SKM-1 treated with dmso at 0.1 percent for 144 hours (cell line): ENCODE measurements around the gene APBA3.
"Not testable (repeated sequence)": the region's sequence is repeated elsewhere in the genome, so short reads cannot be mapped to it uniquely, and the experiment has no call there.

ENCODE experiments used
- DNase-seq: peaks from one replicate; lab custom pipeline; 2025; ENCODE audit not compliant: unreplicated experiment; lab: John Stamatoyannopoulos, UW

The APBA3 gene

GRCh38 chr19:3771906-3772455 is 10.5 kb upstream of the APBA3 start, which contains the start of gene RAX2:
Gene RAX2 (minus strand): TSS chr19:3772228. CDS start chr19:3771742, 486 bp downstream.
- no peak for DNase-seq

- DNase-seq, result no peak
Observed at GRCh38 chr19:3771000-3771905, 9.8 kb upstream of the APBA3 start.

- no peak for DNase-seq
Observed at GRCh38 chr19:3770136-3770999, 8.9 kb upstream of the APBA3 start.

DNA sequence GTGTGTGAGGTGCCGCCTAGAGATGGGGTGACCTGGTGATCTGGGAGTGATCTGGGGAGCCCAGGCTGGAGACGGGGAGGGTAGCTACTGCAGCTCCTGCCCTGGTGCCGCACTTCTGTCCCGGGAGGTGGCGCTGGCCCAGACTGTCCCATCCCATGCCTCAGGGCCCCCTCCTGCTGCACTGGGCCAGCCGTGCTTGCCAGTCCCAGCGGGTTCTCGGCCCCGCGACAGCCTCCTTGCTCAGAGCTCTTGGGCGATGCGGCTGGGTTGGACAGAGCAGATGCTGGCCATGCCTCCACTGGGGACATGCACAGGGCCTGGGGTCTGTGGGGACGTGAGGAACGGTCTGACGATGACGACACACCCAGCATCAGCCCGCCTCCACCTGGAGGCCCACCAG is 8.0 kb upstream of the APBA3 start:
- no peak for DNase-seq

- DNase-seq, result no peak
Observed at GRCh38 chr19:3768748-3769099, 7.2 kb upstream of the APBA3 start.

DNA sequence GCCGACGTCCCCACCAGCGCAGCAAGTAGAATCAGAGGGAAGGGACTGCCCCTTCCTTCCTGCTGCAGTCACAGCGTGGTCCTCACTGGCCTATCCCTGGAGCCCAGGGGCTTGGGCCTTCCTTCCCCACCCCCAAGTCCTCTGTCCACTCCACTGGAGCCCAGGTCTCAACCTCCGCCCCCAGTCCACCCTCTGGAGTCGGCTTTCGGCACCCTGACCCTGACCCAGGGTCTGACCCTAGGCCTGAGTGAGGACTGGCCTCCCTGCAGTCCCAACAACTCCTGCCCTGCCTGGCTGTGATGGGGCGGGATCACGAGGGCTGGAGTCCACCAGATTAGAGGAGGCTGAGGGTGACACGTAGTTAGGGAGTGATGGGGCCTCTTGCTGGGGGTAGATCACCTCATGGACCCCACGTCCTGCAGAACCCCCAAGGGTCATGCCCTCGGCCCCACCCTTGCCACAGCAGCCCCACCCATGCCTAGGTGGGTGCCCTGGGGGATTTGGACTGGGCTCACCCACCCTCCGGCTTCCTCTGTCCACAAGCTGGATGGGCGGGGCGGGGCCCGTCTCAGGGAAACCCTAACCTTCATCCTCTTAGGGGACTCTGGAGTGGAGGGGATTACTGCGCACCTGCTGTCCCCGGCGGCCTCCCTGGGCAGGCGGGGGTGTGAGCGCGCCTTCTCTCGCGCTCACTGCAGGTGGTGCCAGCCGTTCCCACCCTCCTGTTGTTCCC is 6.7 kb upstream of the APBA3 start:
- DNase-seq, result no peak

- no peak for DNase-seq
Observed at GRCh38 chr19:3767050-3767449, 5.6 kb upstream of the APBA3 start.

DNA sequence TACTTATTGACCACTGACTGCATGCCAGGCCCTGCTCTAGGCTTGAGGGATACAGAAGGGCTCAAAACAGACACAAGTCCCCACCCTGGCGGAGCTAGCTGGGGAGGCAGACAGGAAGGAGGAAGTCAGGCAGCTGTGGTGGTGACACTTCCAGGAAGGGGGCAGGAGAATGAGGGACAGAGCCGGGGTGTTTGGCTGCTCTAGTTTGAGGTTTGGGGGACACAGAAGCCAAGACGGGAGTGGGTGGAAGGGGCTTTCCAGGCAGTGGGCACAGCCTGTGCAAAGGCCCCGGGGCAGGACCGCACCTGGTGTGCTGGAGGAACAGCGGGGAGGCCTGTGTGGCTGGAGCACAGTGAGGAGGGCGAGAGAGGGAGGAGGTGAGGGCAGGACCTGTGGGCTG is 5.0 kb upstream of the APBA3 start:
- no peak for DNase-seq

GRCh38 chr19:3765757-3766156 is 4.3 kb upstream of the APBA3 start:
- DNase-seq, result not testable (repeated sequence)

DNA sequence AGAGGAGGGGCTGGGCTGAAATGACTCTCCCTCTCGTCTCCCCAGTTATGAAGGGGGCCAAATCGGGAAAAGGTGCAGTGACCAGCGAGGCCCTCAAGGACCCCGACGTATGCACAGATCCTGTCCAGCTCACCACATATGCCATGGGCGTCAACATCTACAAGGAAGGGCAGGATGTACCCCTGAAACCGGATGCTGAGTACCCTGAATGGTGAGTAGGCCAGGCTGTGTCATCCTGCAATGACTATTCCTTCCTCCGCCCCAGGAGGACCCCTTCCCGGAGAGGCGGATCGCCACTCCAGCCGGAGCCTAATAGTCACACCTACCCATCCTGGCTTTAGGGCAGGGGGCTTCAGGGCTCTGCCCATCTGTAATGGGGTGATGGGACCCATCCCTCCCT is 3.6 kb upstream of the APBA3 start:
- DNase-seq, result no peak

DNA sequence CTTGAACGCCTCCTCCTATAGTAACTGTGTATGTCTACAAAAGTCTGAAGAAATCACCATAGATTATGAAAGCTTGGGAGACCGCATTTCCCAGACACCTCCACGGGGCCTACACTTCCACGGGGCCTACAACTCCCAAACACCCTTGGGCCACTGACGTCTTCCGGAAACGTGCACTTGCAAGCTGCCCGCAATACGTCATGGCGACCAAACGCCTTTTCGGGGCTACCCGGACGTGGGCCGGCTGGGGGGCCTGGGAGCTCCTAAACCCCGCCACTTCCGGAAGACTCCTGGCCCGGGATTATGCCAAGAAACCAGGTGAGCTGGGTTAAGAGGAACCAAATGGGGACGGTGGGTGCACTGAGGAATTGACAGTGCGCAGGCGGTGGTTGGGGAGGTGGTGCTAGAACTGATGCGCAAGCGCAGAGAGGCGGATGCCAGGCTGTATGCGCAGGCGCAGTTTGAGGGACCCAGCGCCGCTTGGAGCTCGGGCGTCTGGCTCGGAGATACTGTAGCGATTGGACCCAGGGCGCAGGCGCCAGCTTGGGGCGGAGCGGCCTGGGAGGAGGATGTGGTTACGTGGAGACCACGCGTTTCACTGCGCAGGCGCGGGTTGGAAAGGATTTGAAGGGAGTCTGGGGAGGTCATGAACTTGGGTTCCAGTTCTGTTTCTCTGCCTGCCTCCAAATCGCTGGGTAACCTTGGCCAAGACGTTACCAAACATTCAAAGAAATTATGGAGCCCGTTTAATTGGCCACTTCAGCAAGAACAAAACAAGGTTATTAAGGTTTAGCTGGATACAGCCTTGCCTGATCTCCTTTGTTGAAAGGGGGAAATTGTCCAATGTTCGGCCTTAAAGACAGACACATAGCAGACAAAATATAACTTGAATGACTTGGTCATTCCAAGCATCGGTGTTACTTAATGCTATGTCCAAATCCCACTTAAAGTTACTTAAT is 1.3 kb upstream of the APBA3 start, which contains the start of gene MRPL54:
Gene MRPL54, plus strand, starts transcription at position 182 of the 959 bp plus-strand sequence. Its CDS starts 19 bp downstream, at position 201.
- DNase-seq, result peak; percentile 99

DNA sequence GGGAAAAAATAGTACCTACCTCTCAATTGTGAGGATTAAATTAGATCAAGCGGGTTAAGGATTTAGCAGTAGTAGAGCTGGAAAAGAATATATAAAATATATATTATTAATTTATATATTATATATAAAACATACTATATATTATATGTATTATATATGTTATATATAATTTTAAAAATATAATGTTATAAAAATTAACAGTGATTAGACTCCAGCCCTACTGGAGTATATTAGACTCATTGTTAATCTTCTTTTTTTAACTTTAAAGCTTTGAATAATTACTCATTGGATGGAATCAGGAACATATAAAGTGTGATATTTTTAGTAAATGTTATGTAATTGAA is 610 bp upstream of the APBA3 start:
- DNase-seq, result peak; percentile 58

DNA sequence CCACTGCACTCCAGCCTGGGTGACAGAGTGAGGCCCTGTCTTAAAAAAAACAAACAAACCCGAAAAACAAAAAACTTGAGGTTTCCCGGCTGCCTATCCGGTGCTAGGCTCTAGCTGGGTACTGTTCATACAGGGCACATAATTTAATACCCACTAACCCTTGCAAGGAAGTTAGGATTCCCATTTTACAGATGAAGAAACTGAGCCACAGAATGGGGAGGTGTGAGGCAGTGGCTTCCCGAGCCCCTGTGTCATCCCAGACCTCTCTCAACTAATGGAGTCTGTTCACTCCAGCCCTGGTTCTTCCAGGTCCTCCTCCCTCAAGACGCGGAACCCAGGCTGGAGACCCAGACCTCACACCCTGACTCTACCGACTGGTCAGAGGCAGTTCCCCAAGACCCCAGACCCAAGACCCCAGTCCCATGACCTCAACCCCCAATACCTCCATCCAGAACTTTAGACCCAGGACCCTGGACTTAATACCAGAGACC is 576 bp downstream of the APBA3 start:
- no peak for DNase-seq

GRCh38 chr19:3759482-3760254 is 1.8 kb downstream of the APBA3 start:
- DNase-seq, result no peak

DNA sequence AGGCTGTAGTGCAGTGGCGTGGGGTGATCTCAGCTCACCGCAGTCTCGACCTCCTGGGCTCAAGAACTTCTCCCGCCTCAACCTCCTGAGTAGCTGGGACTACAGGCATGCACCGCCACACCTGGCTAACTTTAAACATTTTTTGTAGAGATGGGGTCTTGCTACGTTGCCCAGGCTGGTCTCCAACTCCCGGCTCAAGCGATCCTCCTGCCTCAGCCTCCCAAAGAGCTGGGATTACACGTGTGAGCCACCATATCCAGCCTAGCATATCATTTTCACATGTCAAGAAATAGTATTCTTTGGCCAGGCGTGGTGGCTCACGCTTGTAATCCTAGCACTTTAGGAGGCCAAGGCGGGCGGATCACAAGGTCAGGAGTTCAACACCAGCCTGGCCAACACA is 3.2 kb downstream of the APBA3 start:
- DNase-seq, result not testable (repeated sequence)

GRCh38 chr19:3757705-3758104 is 3.8 kb downstream of the APBA3 start:
- DNase-seq, result not testable (repeated sequence)

GRCh38 chr19:3753631-3754410 is 7.7 kb downstream of the APBA3 start:
- no peak for DNase-seq

DNA sequence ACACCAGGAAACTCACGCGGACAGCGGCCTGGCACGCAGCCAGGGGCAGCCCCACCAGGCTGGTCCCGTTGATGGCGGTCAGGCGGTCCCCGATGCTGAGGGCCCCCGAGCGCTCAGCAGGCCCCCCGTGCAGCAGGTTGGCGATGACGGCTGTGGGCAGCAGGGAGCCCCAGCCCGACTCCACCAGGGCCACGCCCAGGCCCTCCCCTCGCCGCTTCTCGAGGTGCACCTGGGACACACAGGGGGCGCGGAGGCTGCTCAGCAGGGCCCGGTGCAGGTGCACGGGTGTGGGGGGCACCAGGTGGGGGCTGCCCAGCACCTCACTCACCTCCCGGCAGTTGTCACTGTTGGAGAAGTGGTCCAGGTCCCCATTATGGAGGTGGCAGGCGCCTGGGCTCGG is 9.0 kb downstream of the APBA3 start:
- no peak for DNase-seq
